RPMI7951 (cell line): ENCODE results near the gene HEATR5A. TPM values are rescaled to one million over a fixed set of nuclear protein-coding genes. Genes with fewer than 3 reads are reported as not detected.
A peak's percentile ranks its signal among the peaks of the same experiment; 100 is the strongest.
"Not testable (repeated sequence)": the region's sequence is repeated elsewhere in the genome, so short reads cannot be mapped to it uniquely, and the experiment has no call there.

Experiments used
- DNase-seq: peaks from one replicate; pipeline ENCODE4 v3.0.0-alpha.2; 2012; ENCODE audit warnings: low read depth
- total RNA-seq: library from RNA; depleted of rRNA; stranded (reverse); fragments of >200 nt; shearing (Covaris generic); gene quantifications from 2 replicates; pipeline ENCODE4 v1.2.3, GENCODE V29; 2014; rRNA removed

HEATR5A gene
- total RNA-seq = 19.5 and 19.6 TPM in 2 replicates

- peak; percentile 93 for DNase-seq
Observed at GRCh38 chr14:31420319-31421111, at the start of gene HEATR5A. Gene HEATR5A (minus strand): TSS chr14:31420550. CDS start chr14:31402975, 17,575 bp downstream.

- no peak for DNase-seq
Observed at GRCh38 chr14:31466554-31466953, 46.2 kb upstream of the HEATR5A start.

GRCh38 chr14:31465111-31465510 lies 44.8 kb upstream of the HEATR5A start:
- no peak for DNase-seq

DNA sequence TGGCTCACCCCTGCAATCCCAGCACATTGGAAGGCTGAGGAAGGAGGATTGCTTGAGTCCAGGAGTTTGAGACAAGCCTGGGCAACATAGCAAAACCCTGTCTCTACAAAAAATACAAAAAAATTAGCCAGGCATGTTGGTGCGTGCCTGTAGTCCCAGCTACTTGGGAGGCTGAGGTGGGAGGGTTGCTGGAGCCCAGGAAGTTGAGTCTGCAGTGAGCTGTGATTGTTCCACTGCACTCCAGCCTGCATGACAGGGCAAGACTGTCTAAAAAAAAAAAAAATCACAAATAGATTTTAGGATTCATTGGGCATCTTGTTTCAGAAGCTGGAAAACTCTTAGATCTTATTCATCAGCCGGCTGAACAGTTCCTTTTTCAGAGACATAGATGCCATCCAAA lies 42.1 kb upstream of the HEATR5A start:
- DNase-seq = not testable (repeated sequence)

GRCh38 chr14:31461545-31461944 lies 41.2 kb upstream of the HEATR5A start:
- no peak for DNase-seq

GRCh38 chr14:31457665-31458659 lies 37.6 kb upstream of the HEATR5A start:
- no peak for DNase-seq

- peak; percentile 91 for DNase-seq
Observed at GRCh38 chr14:31456841-31457664, 36.7 kb upstream of the HEATR5A start, which contains the start of gene DTD2. Gene DTD2 (minus strand): TSS chr14:31457506. CDS start chr14:31457393, 113 bp downstream.

DNA sequence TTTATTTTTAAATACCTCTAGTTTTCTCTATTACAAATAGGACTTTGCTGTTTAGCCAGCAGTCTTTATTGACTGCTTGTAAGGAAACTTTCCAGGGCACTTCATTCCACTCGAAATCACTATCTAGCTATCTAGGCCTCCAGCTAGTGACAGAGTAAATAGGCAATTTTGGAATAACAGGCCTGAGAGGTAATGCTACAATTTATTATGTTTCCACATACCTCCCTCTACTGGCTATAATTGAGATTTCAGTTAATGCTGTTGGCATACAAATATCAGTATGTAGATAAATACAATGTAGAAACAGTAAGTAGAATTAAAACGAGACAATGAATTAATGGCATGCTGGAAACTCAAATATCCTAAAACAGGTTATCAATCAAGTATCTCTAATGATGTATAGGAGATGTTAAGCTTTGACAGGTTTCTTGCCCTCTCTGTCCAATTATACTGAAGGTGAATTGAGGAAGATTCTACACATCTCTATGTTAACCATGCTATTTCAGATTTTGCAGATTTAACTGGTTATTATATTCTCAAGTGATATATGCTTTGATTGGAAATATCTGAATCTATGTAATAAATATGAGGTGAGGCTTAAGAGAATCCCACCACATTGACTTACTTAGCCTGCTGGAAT lies 29.7 kb upstream of the HEATR5A start:
- peak; percentile 26 for DNase-seq

DNA sequence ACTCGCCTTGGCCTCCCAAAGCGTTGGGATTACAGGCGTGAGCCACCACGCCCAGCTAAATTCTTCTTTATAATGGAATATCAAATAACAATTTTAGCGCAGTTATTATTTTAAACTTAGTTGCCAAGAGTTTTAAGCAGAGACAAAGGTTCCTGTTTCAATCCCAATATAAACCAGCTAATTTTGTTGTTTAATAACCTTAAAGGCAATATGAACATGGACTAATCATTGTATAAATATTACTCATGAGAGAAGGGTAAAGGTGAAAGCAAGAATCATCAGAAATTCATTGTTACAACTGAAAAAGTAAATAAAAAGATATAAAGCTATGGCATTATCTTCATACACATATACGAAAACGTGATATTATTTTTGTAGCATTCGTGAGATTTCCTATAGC lies 28.8 kb upstream of the HEATR5A start:
- DNase-seq = no peak

DNA sequence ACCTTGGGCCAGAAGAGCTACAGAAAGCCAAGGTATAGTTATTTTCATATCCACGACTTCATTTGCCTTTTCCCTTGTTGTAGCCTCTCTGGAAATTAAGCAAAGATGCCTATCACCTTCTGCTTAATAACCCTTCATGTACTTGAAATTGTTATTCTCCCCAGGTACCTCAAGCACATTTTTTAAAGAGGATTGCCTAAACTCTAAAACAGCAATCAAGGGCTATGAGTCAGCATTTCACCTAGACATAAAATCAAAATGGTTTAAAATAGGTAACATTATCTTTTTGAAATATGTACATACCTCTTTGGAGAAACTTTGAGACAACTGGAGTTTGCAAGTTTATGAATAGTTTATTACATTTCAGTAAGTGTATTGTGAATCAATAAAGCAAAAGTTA lies 25.4 kb upstream of the HEATR5A start:
- DNase-seq = no peak

DNA sequence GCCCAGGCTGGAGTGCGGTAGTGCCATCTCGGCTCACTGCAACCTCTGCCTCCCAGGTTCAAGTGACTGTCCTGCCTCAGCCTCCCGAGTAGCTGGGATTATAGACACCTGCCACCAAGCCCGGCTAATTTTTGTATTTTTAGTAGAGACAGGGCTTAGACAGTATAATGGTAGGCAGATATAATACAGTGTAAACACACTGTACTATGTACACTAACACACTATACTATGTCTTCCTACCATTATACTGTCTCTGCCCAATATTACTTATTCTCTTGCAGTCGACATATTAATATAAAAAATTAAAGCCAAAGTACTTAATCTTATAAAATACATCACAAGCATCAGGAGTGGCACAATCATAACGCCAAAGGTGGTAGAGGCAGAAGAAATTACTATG lies 21.9 kb upstream of the HEATR5A start:
- no peak for DNase-seq

- DNase-seq = no peak
Observed at GRCh38 chr14:31441273-31442111, 21.1 kb upstream of the HEATR5A start.

DNA sequence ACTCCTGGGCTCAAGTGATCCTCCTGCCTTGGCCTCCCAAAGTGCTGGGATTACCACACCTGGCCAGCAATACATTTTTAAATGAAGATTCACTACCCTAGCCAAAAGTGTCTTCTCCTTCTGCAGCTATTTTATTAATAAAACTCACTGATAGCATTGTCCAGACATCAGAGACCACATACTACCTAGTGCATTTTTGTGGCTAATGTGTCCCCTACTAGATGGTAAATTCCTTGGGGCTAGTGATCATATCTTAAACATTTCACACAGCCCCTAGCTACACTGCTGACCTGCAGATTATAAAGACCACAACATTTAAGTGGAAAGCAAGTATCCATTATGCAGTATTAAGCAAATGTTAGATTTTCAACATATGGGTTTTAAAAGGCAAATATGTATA lies 19.9 kb upstream of the HEATR5A start:
- DNase-seq = no peak

GRCh38 chr14:31439561-31439960 lies 19.2 kb upstream of the HEATR5A start:
- no peak for DNase-seq

DNA sequence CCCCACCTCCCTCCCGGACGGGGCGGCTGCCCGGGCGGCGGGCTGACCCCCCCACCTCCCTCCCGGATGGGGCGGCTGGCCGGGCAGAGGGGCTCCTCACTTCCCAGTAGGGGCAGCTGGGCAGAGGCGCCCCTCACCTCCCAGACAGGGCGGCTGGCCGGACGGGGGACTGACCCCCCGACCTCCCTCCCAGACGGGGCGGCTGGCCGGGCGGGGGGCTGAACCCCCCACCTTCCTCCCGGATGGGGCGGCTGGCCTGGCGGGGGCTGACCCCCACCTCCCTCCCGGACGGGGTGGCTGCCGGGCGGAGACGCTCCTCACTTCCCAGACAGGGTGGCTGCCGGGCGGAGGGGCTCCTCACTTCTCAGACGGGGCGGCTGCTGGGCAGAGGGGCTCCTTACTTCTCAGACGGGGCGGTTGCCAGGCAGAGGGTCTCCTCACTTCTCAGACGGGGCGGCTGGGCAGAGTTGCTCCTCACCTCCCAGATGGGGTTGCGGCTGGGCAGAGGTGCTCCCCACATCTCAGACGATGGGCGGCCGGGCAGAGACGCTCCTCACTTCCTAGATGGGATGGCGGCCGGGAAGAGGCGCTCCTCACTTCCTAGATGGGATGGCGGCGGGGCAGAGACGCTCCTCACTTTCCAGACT lies 16.8 kb upstream of the HEATR5A start:
- DNase-seq = not testable (repeated sequence)

- DNase-seq = no peak
Observed at GRCh38 chr14:31435276-31435675, 14.9 kb upstream of the HEATR5A start.

GRCh38 chr14:31430634-31431264 lies 10.4 kb upstream of the HEATR5A start:
- DNase-seq = no peak

- DNase-seq = no peak
Observed at GRCh38 chr14:31429791-31430190, 9.4 kb upstream of the HEATR5A start.

- DNase-seq = no peak
Observed at GRCh38 chr14:31428011-31428410, 7.7 kb upstream of the HEATR5A start.
